HG03175 (cell line): ENCODE results near the gene JPT1.
"Not testable (repeated sequence)": the region's sequence is repeated elsewhere in the genome, so short reads cannot be mapped to it uniquely, and the experiment has no call there.

ENCODE experiments used
- ATAC-seq: cut with Tn5 transposase; IDR thresholded peaks from one replicate; pipeline ENCODE4 v1.9.1; 2021; ENCODE audit warnings: mild to moderate bottlenecking, moderate library complexity; ENCODE audit not compliant: unreplicated experiment

The JPT1 gene

GRCh38 chr17:75158480-75158879, 4.2 kb upstream of the JPT1 start:
- not testable (repeated sequence) for ATAC-seq

DNA sequence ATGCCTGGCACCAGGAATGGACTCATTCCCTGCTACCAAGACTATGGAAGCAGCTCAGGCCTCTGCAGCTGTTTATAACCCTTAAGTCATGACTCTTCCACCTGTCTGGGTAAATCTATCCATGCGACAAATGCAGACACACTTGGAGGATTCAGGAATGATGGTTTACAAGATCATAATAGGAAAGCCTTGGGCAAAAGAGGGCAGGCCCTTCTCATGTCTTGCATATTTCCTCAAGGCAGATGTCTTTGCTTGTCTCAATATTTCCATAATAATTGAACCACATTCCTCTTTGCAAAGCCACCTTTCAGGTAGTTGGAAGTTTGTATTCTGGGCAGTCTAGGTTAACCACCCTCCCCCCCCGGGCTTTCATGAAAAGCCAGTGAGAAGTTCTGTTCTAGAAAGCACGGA, 884 bp upstream of the JPT1 start:
- ATAC-seq, result no peak

- ATAC-seq, result no peak
These were observed 525 bp downstream of the JPT1 start for GRCh38 chr17:75153780-75154194.

GRCh38 chr17:75152922-75153779, 1.2 kb downstream of the JPT1 start:
- no peak for ATAC-seq

GRCh38 chr17:75152523-75152921, 1.8 kb downstream of the JPT1 start:
- ATAC-seq, result no peak

DNA sequence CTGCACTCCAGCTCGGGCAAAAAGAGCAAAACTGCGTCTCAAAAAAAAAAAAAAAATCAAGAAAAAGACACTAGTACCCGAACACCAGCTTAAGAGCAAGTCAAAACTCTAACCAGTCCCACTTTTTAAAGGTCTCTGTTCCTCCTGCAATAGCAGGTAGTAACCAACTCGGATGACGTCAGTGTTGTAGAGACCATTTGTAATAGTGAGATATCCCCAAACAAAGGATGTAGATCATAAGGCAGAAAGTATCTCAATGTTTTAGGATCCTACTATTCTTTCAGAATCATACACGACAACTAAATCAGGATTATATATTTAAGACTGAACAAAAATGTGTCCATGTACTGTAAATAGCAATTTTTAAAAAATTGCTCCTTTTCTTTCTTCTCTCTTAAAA, 2.4 kb downstream of the JPT1 start:
- no peak for ATAC-seq

GRCh38 chr17:75147878-75148546, 6.3 kb downstream of the JPT1 start:
- no peak for ATAC-seq

DNA sequence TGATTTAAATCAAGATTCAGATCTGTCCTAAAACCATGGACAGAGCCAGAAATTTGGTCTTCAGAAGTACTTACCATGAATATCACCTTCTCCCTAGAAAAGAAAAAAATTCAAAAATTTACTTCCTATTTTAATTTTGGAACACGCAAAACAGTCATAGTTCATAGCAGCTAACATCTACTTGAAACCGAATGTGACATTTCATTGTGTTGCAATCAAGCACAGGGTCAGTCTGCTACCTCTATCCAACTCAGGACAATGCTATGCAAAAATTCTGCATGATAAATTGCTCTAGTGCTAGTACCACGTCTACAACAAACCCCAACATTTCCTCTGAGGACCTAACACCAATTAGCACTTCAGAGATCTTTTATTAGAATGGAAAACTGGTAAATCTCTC, 7.7 kb downstream of the JPT1 start:
- no peak for ATAC-seq

DNA sequence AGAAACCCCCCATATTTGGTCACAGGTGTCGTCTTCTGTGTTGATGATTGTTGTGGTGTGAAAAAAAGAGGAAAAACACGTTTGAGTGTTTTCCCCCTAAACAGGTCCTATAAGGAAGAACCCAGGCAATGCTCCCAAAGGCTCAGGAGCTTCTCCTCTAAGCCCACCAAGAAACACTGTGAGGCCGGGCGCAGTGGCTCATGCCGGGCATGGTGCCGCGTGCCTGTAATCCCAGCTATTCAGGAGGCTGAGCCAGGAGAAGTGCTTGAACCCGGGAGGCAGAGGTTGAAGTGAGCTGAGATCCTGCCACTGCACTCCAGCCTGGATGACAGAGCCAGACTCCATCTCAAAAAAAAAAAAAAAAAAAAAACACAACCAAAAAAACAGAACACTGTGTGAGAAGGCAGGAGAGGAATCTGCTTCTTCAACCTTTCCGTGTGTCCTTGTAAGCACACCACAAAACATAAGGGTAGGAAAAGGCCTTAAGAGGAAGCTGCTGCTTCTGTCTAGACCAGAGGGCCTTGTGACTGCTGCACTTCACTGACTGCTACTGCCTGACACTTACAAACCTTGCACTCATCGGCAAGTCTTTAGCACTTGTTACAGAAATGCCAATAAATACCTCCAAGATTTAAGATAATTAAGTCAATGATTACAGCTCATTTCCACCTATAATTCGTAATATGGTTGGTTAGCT, 9.3 kb downstream of the JPT1 start:
- no peak for ATAC-seq

DNA sequence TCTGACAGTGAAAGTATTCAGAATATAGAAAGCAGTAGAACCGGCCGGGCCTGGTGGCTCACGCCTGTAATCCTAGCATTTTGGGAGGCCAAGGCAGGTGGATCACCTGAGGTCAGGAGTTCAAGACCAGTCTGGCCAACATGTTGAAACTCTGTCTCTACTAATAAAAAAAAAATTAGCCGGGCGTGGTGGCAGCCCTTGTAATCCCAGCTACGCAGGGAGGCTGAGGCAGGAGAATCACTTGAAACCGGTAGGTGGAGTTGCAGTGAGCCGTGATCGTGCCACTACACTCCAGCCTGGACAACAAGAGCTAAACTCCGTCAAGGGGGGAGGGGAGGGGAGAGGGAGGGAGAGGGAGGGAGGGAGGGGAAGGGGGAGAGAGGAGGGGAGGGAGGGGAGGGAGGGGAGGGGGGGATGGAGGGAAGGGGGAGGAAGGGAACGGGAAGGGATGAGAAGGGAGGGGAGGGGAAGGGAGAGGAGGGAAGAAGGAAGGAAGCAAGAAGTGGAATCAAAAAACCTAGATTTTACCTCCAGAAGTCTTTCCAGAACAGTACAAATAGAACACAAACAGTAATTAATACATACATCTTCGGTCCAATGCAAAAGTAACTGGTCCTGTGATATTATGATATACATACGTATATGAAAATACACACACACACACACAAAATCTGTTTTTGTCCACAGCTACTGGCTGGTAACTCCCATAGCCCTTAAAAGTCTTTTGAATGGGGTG, 11.9 kb downstream of the JPT1 start:
- no peak for ATAC-seq

GRCh38 chr17:75138519-75138918, 15.8 kb downstream of the JPT1 start:
- no peak for ATAC-seq

DNA sequence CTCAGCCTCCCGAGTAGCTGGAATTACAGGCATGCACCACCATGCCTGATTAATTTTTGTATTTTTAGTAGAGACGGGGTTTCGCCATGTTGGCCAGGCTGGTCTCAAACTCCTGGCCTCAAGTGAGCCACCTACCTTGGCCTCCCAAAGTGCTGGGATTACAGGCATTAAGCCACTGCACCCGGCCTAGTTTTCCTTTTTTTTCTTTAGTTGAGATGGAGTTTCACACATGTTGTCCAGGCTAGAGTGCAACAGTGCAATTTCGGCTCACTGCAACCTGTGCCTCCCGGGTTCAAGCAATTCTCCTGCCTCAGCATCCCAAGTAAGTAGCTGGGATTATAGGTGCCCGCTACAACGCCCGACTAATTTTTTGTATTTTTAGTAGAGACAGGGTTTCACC, 16.6 kb downstream of the JPT1 start:
- ATAC-seq, result not testable (repeated sequence)

DNA sequence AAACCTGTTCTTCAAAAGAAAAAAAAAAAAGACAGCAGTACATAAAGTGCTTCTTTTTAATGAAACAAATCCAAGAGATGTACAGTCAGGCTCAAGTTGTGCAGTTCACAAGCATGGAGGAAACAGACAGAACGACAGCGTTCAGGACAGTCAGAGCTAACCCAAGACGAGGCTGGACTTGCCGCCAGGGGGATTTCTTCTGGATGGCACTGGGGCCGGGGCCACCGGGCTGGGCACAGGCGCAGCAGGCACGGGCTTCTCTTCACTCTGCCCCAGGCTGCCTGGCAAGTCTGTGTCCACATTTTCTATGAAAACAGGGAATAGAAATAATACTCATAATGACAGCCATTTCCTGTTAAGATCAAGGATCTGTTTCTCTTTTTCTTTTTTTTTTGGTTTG, 18.4 kb downstream of the JPT1 start:
- no peak for ATAC-seq

- no peak for ATAC-seq
These were observed 18.9 kb downstream of the JPT1 start for GRCh38 chr17:75135452-75135851.

- ATAC-seq, result not testable (repeated sequence)
These were observed 20.5 kb downstream of the JPT1 start for GRCh38 chr17:75133607-75134347.

DNA sequence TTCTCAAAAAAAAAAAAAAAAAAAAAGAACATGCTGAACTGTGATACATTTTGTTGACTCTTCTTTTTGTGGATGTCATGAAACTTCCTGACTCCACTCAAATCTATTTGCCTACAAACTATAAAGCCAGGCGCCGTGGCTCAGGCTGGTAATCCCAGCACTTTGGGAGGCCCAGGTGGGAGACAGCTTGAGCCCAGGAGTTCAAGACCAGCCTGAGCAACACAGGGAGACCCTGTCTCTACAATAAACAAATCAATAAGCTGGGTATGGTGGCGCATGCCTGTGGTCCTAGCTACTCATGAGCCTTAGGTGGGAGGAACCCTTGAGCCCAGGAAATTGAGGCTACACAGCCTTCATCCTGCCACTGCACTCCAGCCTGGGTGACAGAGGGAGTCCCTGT, 21.3 kb downstream of the JPT1 start:
- ATAC-seq, result no peak

DNA sequence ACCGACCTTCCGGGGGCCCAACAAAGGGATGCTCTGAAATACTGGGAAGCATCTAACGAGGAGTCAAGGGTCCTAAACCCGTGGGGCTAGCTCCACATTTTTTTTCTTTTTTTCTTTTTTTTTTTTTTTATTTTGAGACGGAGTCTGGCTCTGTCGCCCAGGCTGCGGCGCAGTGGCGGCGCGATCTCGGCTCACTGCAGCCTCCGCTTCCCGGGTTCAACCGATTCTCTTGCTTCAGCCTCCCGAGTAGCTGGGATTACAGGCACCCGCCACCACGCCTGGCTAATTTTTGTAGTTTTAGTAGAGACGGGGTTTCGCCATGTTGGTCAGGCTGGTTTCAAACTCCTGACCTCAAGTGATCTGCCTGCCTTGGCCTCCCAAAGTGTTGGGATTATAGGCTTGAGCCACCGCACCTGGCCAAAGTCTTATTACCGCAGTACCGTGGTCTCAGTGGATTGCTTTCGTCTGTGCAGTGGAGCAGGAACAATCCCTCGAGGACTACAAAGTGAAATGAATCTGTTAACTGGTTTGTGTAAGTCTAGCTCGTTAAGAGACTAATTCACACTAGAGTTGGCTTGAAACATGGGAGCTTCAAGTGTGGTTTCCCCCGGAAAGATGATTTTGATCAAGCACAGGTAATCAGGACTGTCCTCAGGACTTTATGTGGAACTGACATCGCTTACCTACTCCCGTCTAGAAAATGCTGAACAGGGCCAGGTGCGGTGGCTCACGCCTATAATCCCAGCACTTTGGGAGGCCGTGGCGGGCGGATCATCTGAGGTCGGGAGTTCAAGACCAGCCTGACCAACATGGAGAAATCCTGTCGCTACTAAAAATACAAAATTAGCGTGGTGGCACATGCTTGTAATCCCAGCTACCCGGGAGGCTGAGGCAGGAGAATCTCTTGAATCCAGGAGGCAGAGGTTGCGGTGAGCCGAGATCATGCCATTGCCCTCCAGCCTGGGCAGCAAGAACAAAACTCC, 22.0 kb downstream of the JPT1 start:
- ATAC-seq, result not testable (repeated sequence)

GRCh38 chr17:75131278-75132017, 22.9 kb downstream of the JPT1 start, which contains the start of gene NT5C:
Gene NT5C, minus strand, starts transcription at chr17:75131742. Its CDS starts 35 bp downstream, at chr17:75131707.
- peak; percentile 79 for ATAC-seq
